VCaP (cell line): ENCODE results near the gene MRPL24.

Experiments used
- H3K27ac ChIP-seq: fragments of 450-650 bp; 2 replicates; pipeline ENCODE4 v1.5.1; 2017
- TF ChIP-seq, protein P1 (sequence below): fragments of 450-650 bp; conservative IDR thresholded peaks from 2 replicates; pipeline ENCODE4 v1.5.1; 2017; ENCODE audit warnings: mild to moderate bottlenecking, moderate library complexity

The MRPL24 gene

DNA sequence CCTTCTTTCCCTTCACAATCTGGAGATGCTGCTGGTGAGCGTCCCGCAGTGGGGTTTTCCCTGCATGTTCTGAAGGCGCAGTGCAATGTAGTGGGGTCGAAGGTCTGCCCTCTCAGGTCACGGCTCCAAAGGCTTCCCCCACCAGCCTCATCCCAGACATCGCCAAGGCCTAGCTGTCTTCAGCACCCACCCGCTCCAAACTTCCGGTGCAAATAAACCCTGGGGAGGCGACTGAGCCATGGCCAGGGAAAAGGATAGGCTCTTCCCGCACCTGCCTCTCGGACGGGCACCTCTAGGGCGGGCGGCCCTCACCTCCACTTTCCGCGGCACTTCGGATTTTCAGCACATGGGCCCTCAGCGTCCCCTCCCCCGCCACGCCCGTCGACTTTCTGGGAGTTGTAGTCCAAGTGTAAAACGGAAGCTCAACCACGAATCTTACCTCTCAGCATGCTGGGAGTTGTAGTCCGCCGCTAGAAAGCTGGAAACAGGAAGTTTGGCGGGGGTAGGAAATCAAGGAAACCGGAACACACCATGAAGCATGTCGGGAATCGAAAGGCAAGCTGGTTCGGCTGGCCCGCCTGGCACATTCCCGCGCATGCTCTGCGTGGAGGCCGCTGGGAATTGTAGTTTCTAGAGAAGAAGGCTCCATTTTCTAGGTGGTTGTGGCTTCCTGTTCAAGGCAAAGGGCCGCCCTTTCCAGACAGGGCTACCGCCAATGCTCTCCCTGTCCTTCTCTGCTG is at the start of gene MRPL24:
TSS of gene MRPL24 (minus strand) at position 348 of the 740 bp plus-strand sequence. CDS start 2,384 bp downstream, outside the sequence.
- TF ChIP-seq, protein P1, sequence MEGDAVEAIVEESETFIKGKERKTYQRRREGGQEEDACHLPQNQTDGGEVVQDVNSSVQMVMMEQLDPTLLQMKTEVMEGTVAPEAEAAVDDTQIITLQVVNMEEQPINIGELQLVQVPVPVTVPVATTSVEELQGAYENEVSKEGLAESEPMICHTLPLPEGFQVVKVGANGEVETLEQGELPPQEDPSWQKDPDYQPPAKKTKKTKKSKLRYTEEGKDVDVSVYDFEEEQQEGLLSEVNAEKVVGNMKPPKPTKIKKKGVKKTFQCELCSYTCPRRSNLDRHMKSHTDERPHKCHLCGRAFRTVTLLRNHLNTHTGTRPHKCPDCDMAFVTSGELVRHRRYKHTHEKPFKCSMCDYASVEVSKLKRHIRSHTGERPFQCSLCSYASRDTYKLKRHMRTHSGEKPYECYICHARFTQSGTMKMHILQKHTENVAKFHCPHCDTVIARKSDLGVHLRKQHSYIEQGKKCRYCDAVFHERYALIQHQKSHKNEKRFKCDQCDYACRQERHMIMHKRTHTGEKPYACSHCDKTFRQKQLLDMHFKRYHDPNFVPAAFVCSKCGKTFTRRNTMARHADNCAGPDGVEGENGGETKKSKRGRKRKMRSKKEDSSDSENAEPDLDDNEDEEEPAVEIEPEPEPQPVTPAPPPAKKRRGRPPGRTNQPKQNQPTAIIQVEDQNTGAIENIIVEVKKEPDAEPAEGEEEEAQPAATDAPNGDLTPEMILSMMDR = no peak

GRCh38 chr1:156789621-156790318 is 48.9 kb upstream of the MRPL24 start:
- H3K27ac ChIP-seq = no peak overlapping the region
- TF ChIP-seq, protein P1 = no peak

More for the DNA sequence above, at the start of gene MRPL24:
- peak within 1 kb of the TSS; percentile 84 for H3K27ac ChIP-seq

DNA sequence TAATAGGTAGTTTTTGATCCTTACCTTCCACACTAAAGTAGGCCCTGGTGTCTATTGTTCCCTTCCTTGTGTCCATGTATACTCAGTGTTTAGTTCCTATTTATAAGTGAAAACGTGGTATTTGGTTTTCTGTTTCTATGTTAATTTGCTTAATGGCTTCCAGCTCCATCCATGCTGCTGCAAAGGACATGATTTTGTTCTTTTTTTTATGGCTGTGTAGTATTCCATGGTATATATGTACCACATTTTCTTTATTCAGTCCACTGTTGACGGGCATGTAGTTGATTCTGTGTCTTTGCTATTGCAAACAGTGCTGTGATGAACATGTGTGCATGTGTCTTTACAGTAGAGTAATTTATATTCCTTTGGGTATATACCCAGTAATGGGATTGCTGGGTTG is 47.2 kb upstream of the MRPL24 start:
- H3K27ac ChIP-seq = no peak overlapping the region
- TF ChIP-seq, protein P1 = no peak

DNA sequence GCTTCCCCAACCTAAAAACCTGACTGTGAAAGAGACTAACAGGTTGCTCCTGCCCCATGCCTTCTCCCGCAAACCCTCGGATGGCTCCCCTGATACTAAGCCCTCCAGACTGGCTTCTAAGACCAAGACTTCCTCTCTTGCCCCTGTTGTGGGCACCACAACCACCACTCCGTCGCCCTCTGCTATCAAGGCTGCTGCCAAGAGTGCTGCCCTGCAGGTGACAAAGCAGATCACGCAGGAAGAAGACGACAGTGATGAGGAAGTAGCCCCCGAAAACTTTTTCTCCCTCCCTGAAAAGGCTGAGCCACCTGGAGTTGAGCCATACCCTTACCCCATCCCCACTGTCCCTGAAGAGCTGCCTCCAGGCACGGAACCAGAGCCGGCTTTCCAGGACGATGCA is 45.8 kb upstream of the MRPL24 start:
- H3K27ac ChIP-seq = no peak overlapping the region
- TF ChIP-seq, protein P1 = no peak

- H3K27ac ChIP-seq = no peak overlapping the region
- TF ChIP-seq, protein P1 = no peak
Observed at GRCh38 chr1:156785458-156785857, 44.6 kb upstream of the MRPL24 start.

- TF ChIP-seq, protein P1 = no peak
- H3K27ac ChIP-seq = no peak overlapping the region
Observed at GRCh38 chr1:156781585-156782186, 40.8 kb upstream of the MRPL24 start.

DNA sequence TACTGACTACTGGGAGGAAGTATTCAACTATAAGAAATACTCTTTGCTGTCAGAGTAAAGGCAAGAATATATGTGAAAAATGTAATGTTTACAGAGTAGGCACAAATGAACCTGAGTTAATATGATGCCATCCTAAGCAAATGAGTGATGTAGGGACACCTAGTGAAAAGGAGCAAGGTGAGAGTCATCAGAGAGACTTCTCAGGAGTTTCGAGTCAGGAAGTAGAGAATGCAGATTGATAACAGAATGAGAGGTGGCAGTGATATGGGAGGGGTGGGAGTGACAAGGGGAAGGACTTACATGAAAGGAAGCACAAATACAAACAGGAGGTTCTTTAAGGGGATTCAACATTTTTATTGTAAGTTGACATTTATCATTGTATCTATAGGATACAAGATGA is 36.7 kb upstream of the MRPL24 start:
- 0 out of 2 replicates have a peak overlapping the region, but pooled peaks have one; percentile 5 for H3K27ac ChIP-seq
- TF ChIP-seq, protein P1 = no peak
